ENCODE data around the gene VEGFA.

Gene VEGFA

DNA sequence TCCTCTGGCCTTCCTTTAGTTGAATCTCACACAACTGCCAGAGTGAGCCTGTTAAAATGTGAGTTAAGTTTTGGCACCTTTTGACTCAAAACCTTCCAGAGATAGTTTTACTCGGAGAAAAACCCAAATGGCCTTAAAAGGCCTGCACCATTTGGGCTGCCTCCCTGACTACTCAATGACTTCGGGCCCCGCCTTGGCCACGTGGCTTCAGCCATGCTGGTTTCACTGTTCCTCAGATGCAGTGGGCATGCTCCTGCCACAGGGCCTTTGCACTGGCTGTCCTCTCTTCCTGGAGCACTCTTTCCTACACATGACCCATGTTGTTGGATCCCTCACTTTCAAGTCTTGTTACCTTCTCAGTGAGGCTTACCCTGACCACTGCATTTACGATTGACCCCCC, 18.3 kb downstream of the VEGFA start:
- Histone ChIP-seq H3K36me3 (ENCODE audit: control insufficient read depth in 1 of 2, insufficient read depth in 2 of 2, low read length in 2 of 2) (peaks cover 13 to 16% of the 10 kb centered on the region in 2 experiments), H4K91ac (ENCODE audit: low read depth, low read length) (no peak overlapping the region), H4K8ac (ENCODE audit: low read depth, low read length) (no peak overlapping the region), H3K4me1 (ENCODE audit: control insufficient read depth in 1 of 2, insufficient read depth in 2 of 2, low read length in 2 of 2) (no peaks in the 10 kb centered on the region), H3K79me1 (ENCODE audit: low read length) (no peaks in the 10 kb centered on the region), H4K12ac (ENCODE audit: low read depth, low read length) (no peak overlapping the region), H3K9me3 (ENCODE audit: insufficient read depth, low read depth, low read length) (no peaks in the 10 kb centered on the region), H3K14ac (ENCODE audit: low read length) (no peak overlapping the region), H3K79me2 (ENCODE audit: control insufficient read depth, insufficient read depth, low read length, poor library complexity) (no peaks in the 10 kb centered on the region), H3K4ac (ENCODE audit: low read depth, low read length) (no peak overlapping the region), H2BK5ac (ENCODE audit: low read depth, low read length, poor library complexity) (no peak overlapping the region), H3K18ac (ENCODE audit: low read length) (no peak overlapping the region), H3K4me2 (ENCODE audit: low read length) (no peak overlapping the region), H2BK120ac (ENCODE audit: insufficient read depth, low read length, poor library complexity) (no peak overlapping the region), H3K27ac (ENCODE audit: low read depth, low read length) (no peak overlapping the region), H3K23ac (ENCODE audit: low read length) (no peak overlapping the region), H2AFZ (ENCODE audit: insufficient read depth, low read length, poor library complexity) (no peak overlapping the region), H2BK12ac (ENCODE audit: low read length) (no peak overlapping the region), H3K4me3 (ENCODE audit: low read depth, low read length) (no peak overlapping the region), H3K9ac (ENCODE audit: low read length) (no peak overlapping the region), H2AK5ac (ENCODE audit: low read length) (no peak overlapping the region), H3K27me3 (ENCODE audit: insufficient read depth, low read length) (no peaks in the 10 kb centered on the region)
- WGBS (ENCODE audit: extremely low coverage, insufficient coverage, insufficient read length) = no CpG with 5 or more reads among the region's 5 CpGs
- DNase-seq = no peak

DNA sequence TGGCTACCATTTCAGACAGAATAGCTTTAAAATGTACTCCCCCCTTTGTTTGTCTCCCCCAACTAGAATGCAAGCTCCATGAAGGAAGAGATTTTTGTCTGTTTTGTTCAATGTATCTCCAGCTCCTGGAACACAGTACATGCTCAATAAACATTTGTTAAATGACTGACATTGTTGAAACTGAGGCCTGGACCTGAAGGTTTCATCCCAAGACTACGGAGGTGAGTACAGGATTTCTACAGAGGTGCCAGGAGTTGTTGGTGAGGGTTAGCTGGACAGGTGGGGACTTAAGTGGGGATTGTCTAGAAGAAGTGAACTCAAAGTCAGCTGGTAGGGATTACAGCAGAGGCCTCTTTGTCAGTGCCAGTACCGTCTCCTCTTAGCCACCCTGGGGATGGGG, 19.4 kb downstream of the VEGFA start:
- Histone ChIP-seq H2AFZ (ENCODE audit: insufficient read depth, low read length, poor library complexity) (no peak overlapping the region), H3K4ac (ENCODE audit: low read depth, low read length) (no peak overlapping the region), H4K8ac (ENCODE audit: low read depth, low read length) (no peak overlapping the region), H4K91ac (ENCODE audit: low read depth, low read length) (no peak overlapping the region), H3K36me3 (ENCODE audit: control insufficient read depth in 1 of 2, insufficient read depth in 2 of 2, low read length in 2 of 2) (peaks cover 9% of the 10 kb centered on the region in 2 experiments), H3K9ac (ENCODE audit: low read length) (no peak overlapping the region), H3K4me3 (ENCODE audit: low read depth, low read length) (no peak overlapping the region), H3K27ac (ENCODE audit: low read depth, low read length) (no peak overlapping the region), H2BK12ac (ENCODE audit: low read length) (no peak overlapping the region), H4K12ac (ENCODE audit: low read depth, low read length) (no peak overlapping the region), H2BK120ac (ENCODE audit: insufficient read depth, low read length, poor library complexity) (no peak overlapping the region), H3K4me2 (ENCODE audit: low read length) (no peak overlapping the region), H3K4me1 (ENCODE audit: control insufficient read depth in 1 of 2, insufficient read depth in 2 of 2, low read length in 2 of 2) (no peaks in the 10 kb centered on the region), H2BK5ac (ENCODE audit: low read depth, low read length, poor library complexity) (no peak overlapping the region), H3K14ac (ENCODE audit: low read length) (no peak overlapping the region), H2AK5ac (ENCODE audit: low read length) (no peak overlapping the region), H3K79me2 (ENCODE audit: control insufficient read depth, insufficient read depth, low read length, poor library complexity) (no peaks in the 10 kb centered on the region), H3K9me3 (ENCODE audit: insufficient read depth, low read depth, low read length) (no peaks in the 10 kb centered on the region), H3K18ac (ENCODE audit: low read length) (no peak overlapping the region), H3K27me3 (ENCODE audit: insufficient read depth, low read length) (no peaks in the 10 kb centered on the region), H3K79me1 (ENCODE audit: low read length) (no peaks in the 10 kb centered on the region), H3K23ac (ENCODE audit: low read length) (no peak overlapping the region)
- no peak for DNase-seq
- no CpG with 5 or more reads among the region's 2 CpGs for WGBS (ENCODE audit: extremely low coverage, insufficient coverage, insufficient read length)

DNA sequence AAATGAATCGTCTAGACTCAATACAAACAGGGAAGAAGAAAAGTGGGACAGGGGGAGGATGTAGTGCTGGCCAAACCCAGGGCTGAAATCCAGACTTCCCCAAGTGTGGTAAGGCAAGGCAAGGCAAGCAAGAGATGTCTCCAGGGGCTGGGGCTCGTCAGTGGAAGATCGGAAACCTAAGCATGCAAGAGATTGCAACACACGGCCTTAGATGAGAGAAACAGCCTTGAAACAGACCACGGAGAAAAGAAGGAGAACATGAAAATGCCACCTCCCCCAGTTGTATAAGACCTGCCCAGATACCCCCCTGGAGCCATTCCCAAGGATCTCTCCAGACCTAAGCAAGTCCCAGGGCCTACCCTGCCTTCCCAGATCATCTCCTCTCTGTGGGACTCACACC, 20.0 kb downstream of the VEGFA start:
- DNase-seq = no peak
- Histone ChIP-seq H4K91ac (ENCODE audit: low read depth, low read length) (no peak overlapping the region), H2BK12ac (ENCODE audit: low read length) (no peak overlapping the region), H3K23ac (ENCODE audit: low read length) (no peak overlapping the region), H2BK120ac (ENCODE audit: insufficient read depth, low read length, poor library complexity) (no peak overlapping the region), H3K4me2 (ENCODE audit: low read length) (no peak overlapping the region), H3K18ac (ENCODE audit: low read length) (no peak overlapping the region), H3K4ac (ENCODE audit: low read depth, low read length) (no peak overlapping the region), H3K9me3 (ENCODE audit: insufficient read depth, low read depth, low read length) (no peaks in the 10 kb centered on the region), H3K36me3 (ENCODE audit: control insufficient read depth in 1 of 2, insufficient read depth in 2 of 2, low read length in 2 of 2) (peaks cover 5 to 6% of the 10 kb centered on the region in 2 experiments), H3K27ac (ENCODE audit: low read depth, low read length) (no peak overlapping the region), H4K8ac (ENCODE audit: low read depth, low read length) (no peak overlapping the region), H3K14ac (ENCODE audit: low read length) (no peak overlapping the region), H2AK5ac (ENCODE audit: low read length) (no peak overlapping the region), H3K9ac (ENCODE audit: low read length) (no peak overlapping the region), H3K79me1 (ENCODE audit: low read length) (no peaks in the 10 kb centered on the region), H3K79me2 (ENCODE audit: control insufficient read depth, insufficient read depth, low read length, poor library complexity) (no peaks in the 10 kb centered on the region), H4K12ac (ENCODE audit: low read depth, low read length) (no peak overlapping the region), H3K27me3 (ENCODE audit: insufficient read depth, low read length) (no peaks in the 10 kb centered on the region), H3K4me3 (ENCODE audit: low read depth, low read length) (no peak overlapping the region), H3K4me1 (ENCODE audit: control insufficient read depth in 1 of 2, insufficient read depth in 2 of 2, low read length in 2 of 2) (no peaks in the 10 kb centered on the region), H2BK5ac (ENCODE audit: low read depth, low read length, poor library complexity) (no peak overlapping the region), H2AFZ (ENCODE audit: insufficient read depth, low read length, poor library complexity) (no peak overlapping the region)
- WGBS (ENCODE audit: extremely low coverage, insufficient coverage, insufficient read length) = no CpG with 5 or more reads among the region's 5 CpGs

DNA sequence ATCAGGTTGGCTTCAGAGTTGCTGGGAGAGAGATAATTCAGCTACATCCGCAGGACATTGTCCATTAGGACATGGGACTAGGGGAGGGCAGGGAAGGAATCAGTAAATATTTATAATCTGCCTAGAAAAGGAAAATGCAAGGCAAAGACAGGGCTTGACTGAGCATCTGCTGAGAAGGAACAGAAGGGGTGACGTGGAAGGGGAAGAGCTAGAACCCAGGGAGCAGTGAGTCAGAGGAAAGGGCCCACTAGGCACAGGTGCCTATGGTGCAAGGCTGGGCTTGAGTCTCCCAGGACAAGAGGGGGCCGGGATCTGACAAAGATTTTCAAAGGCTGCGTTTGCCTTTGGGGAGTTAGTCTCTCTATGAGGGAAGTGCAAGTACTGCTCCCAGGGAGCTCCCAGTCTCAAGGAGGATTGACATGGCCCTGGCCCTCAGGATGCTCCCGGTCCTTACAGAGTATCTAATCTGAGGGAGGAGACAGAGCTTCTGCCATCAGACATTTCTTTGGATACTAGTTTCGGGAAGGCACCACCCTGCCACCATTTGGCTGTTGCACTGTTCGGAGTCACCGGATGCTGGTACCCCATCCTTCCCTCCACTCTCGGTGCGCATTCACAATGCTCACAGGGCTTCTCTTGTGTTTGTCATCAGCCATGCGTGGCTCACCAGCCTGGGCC, 21.9 kb downstream of the VEGFA start:
- no peak for DNase-seq
- Histone ChIP-seq H2AFZ (ENCODE audit: insufficient read depth, low read length, poor library complexity) (no peak overlapping the region), H3K79me1 (ENCODE audit: low read length) (peaks cover 5% of the 10 kb centered on the region), H3K4ac (ENCODE audit: low read depth, low read length) (no peak overlapping the region), H3K4me1 (ENCODE audit: control insufficient read depth in 1 of 2, insufficient read depth in 2 of 2, low read length in 2 of 2) (peaks cover 2 to 4% of the 10 kb centered on the region in 2 experiments), H3K9ac (ENCODE audit: low read length) (no peak overlapping the region), H3K23ac (ENCODE audit: low read length) (no peak overlapping the region), H3K27ac (ENCODE audit: low read depth, low read length) (no peak overlapping the region), H3K27me3 (ENCODE audit: insufficient read depth, low read length) (no peaks in the 10 kb centered on the region), H3K14ac (ENCODE audit: low read length) (no peak overlapping the region), H3K36me3 (ENCODE audit: control insufficient read depth in 1 of 2, insufficient read depth in 2 of 2, low read length in 2 of 2) (no peaks in the 10 kb centered on the region), H2AK5ac (ENCODE audit: low read length) (no peak overlapping the region), H4K12ac (ENCODE audit: low read depth, low read length) (no peak overlapping the region), H3K18ac (ENCODE audit: low read length) (no peak overlapping the region), H2BK5ac (ENCODE audit: low read depth, low read length, poor library complexity) (no peak overlapping the region), H3K4me3 (ENCODE audit: low read depth, low read length) (no peak overlapping the region), H4K91ac (ENCODE audit: low read depth, low read length) (no peak overlapping the region), H3K9me3 (ENCODE audit: insufficient read depth, low read depth, low read length) (no peaks in the 10 kb centered on the region), H4K8ac (ENCODE audit: low read depth, low read length) (no peak overlapping the region), H2BK12ac (ENCODE audit: low read length) (no peak overlapping the region), H3K4me2 (ENCODE audit: low read length) (no peak overlapping the region), H2BK120ac (ENCODE audit: insufficient read depth, low read length, poor library complexity) (no peak overlapping the region), H3K79me2 (ENCODE audit: control insufficient read depth, insufficient read depth, low read length, poor library complexity) (no peaks in the 10 kb centered on the region)
- no CpG with 5 or more reads among the region's 11 CpGs for WGBS (ENCODE audit: extremely low coverage, insufficient coverage, insufficient read length)

Measured in trophoblast cell (in vitro differentiated cells and primary cell).